PC-3 (cell line): ENCODE data around the gene CCDC78. TPM values are rescaled to one million over a fixed set of nuclear protein-coding genes. Genes with fewer than 3 reads are reported as not detected.

ENCODE experiments used
- ATAC-seq: fragments of 200-7000 bp; cut with Tn5 transposase; 2 replicates; pipeline ENCODE4 v1.9.1; 2020; ENCODE audit warnings: mild to moderate bottlenecking, moderate library complexity
- BruUV-seq: library from RNA; stranded (reverse); fragments of 400-500 nt; replicated peaks from 2 replicates; lab custom pipeline; 2021; lab: Mats Ljungman, UMichigan
- CTCF ChIA-PET: fragments of 300-600 bp; sonication (Branson Sonifier 250); formaldehyde crosslinking; loops from one replicate; lab custom pipeline; 2022; ENCODE audit warnings: antibody characterized with exemption; lab: Charles Lee
- POLR2A ChIA-PET: fragments of 300-600 bp; sonication (Branson Sonifier 250); formaldehyde crosslinking; loops from one replicate; lab custom pipeline; 2022; ENCODE audit warnings: antibody characterized with exemption; ENCODE audit not compliant: unreplicated experiment; lab: Charles Lee
- DNase-seq: peaks from one replicate; pipeline ENCODE4 v3.0.0-alpha.2; 2015
- H2AFZ ChIP-seq: fragments of 300-600 bp; sonication (generic); 2 replicates; pipeline ENCODE4 v1.6.0; 2016; ENCODE audit warnings: antibody characterized with exemption, low read length
- H3F3A ChIP-seq: fragments of 300-600 bp; sonication (generic); one replicate; pipeline ENCODE4 v1.6.0; 2017; ENCODE audit warnings: antibody characterized with exemption, low read length, control low read depth, mild to moderate bottlenecking; ENCODE audit not compliant: unreplicated experiment
- H3K27ac ChIP-seq: fragments of 300-600 bp; sonication (generic); 2 replicates; pipeline ENCODE4 v1.5.1; 2016; ENCODE audit warnings: mild to moderate bottlenecking, low read length
- H3K27me3 ChIP-seq: fragments of 300-600 bp; sonication (generic); 2 replicates; pipeline ENCODE4 v1.6.1; 2016; ENCODE audit warnings: low read length, mixed read lengths
- H3K36me3 ChIP-seq: fragments of 300-600 bp; sonication (generic); 2 replicates; pipeline ENCODE4 v1.6.1; 2016; ENCODE audit warnings: low read depth, mixed run types, low read length, mixed read lengths
- H3K4me1 ChIP-seq: fragments of 300-600 bp; sonication (generic); 2 replicates; pipeline ENCODE4 v1.5.1; 2016; ENCODE audit warnings: low read length; ENCODE audit not compliant: insufficient read depth
- H3K4me2 ChIP-seq: fragments of 300-600 bp; sonication (generic); 2 replicates; pipeline ENCODE4 v1.6.0; 2016; ENCODE audit warnings: low read length
- H3K4me3 ChIP-seq: fragments of 300-600 bp; sonication (generic); 2 replicates; pipeline ENCODE4 v1.5.1; 2016; ENCODE audit warnings: mild to moderate bottlenecking, low read length, mixed read lengths
- H3K79me2 ChIP-seq: fragments of 300-600 bp; sonication (generic); 2 replicates; pipeline ENCODE4 v1.6.1; 2017; ENCODE audit warnings: low read length, mixed read lengths
- H3K9ac ChIP-seq: fragments of 300-600 bp; sonication (generic); 2 replicates; pipeline ENCODE4 v1.6.0; 2016; ENCODE audit warnings: mild to moderate bottlenecking, low read length
- H3K9me2 ChIP-seq: fragments of 300-600 bp; sonication (generic); replicated peaks from 2 replicates; pipeline ENCODE4 v1.6.1; 2016; ENCODE audit warnings: mixed run types, low read length, mixed read lengths
- H3K9me3 ChIP-seq: fragments of 300-600 bp; sonication (generic); 2 replicates; pipeline ENCODE4 v1.6.1; 2016; ENCODE audit warnings: low read length, mixed read lengths
- H4K20me1 ChIP-seq: fragments of 300-600 bp; sonication (generic); 2 replicates; pipeline ENCODE4 v1.6.1; 2016; ENCODE audit warnings: low read length, mixed read lengths
- CTCF ChIP-seq: fragments of 300-600 bp; sonication (generic); conservative IDR thresholded peaks from 2 replicates; pipeline ENCODE4 v1.5.1; 2017; ENCODE audit warnings: antibody characterized with exemption, low read depth, mild to moderate bottlenecking, low read length
- EZH2 ChIP-seq: fragments of 300-600 bp; sonication (generic); IDR thresholded peaks from one replicate; pipeline ENCODE4 v1.6.1; 2017; ENCODE audit warnings: antibody characterized with exemption, mild to moderate bottlenecking, low read length; ENCODE audit not compliant: unreplicated experiment
- EZH2phosphoT487 ChIP-seq: fragments of 300-600 bp; sonication (generic); IDR thresholded peaks from 2 replicates; pipeline ENCODE4 v1.6.1; 2018; ENCODE audit warnings: mild to moderate bottlenecking, antibody characterized with exemption, low read length, borderline replicate concordance
- intact Hi-C: fragments of 100-400 bp; cut with micrococcal nuclease; formaldehyde crosslinking; loops from 2 replicates; pipeline ENCODE4 v1.9.0; 2023
- total RNA-seq: library from RNA; depleted of rRNA; stranded (reverse); fragments of >200 nt; gene quantifications from 2 replicates; pipeline ENCODE4 v1.2.3, GENCODE V29; 2014

Gene CCDC78
- total RNA-seq, 1 experiment from 2014 or later: 3.3 TPM

- intact Hi-C loops: no loop called here
- Histone ChIP-seq H3K36me3 (no peaks in the 10 kb centered on the region), H3K9me2 (no peaks in the 10 kb centered on the region), H3K4me1 (peaks cover 13% of the 10 kb centered on the region), H3K79me2 (no peaks in the 10 kb centered on the region), H3K27ac (no peak overlapping the region), H3K9me3 (no peaks in the 10 kb centered on the region), H3F3A (no peaks in the 10 kb centered on the region), H4K20me1 (no peaks in the 10 kb centered on the region), H3K9ac (no peak overlapping the region), H3K27me3 (no peaks in the 10 kb centered on the region), H3K4me2 (no peak overlapping the region), H2AFZ (no peak overlapping the region), H3K4me3 (no peak overlapping the region)
- DNase-seq (no peak), ATAC-seq (no peak)
- ChIA-PET POLR2A (no interaction called here), CTCF (no interaction called here)
- TF ChIP-seq CTCF (no peak), EZH2phosphoT487 (no peak), EZH2 (no peak)
- BruUV-seq: no TSS peak
Observed at GRCh38 chr16:762595-763268, 36.5 kb upstream of the CCDC78 start.

GRCh38 chr16:761625-762513 is 35.6 kb upstream of the CCDC78 start:
- Histone ChIP-seq H3K4me2 (no peak overlapping the region), H3K9ac (no peak overlapping the region), H3K4me1 (peaks cover 13% of the 10 kb centered on the region), H3K36me3 (no peaks in the 10 kb centered on the region), H3K4me3 (no peak overlapping the region), H3K9me2 (no peaks in the 10 kb centered on the region), H3K27me3 (no peaks in the 10 kb centered on the region), H3K9me3 (no peaks in the 10 kb centered on the region), H2AFZ (no peak overlapping the region), H3K27ac (no peak overlapping the region), H4K20me1 (no peaks in the 10 kb centered on the region), H3K79me2 (no peaks in the 10 kb centered on the region), H3F3A (no peaks in the 10 kb centered on the region)
- no peak for TF ChIP-seq EZH2phosphoT487
- no peak for TF ChIP-seq EZH2
- no peak for TF ChIP-seq CTCF
- no TSS peak for BruUV-seq
- ChIA-PET POLR2A (no interaction called here), CTCF (no interaction called here)
- ATAC-seq (no peak), DNase-seq (no peak)
- intact Hi-C loops: no loop called here
